Astrocyte of the cerebellum (primary cell): ENCODE results near the gene CHRNG.

Experiments used
- DNase-seq: peaks from one replicate; pipeline ENCODE4 v3.0.0-alpha.2; 2011; ENCODE audit warnings: low read depth
- H3K4me3 ChIP-seq: 2 replicates; pipeline ENCODE4 v1.5.1; 2011; ENCODE audit warnings: mild to moderate bottlenecking, low read depth, low read length, moderate library complexity
- CTCF ChIP-seq: IDR thresholded peaks from 2 replicates; pipeline ENCODE4 v1.5.1; 2012; ENCODE audit warnings: low read length, low read depth, moderate library complexity, mild to moderate bottlenecking; ENCODE audit errors: missing control alignments
- in situ Hi-C: cut with HindIII; loops from 2 replicates; pipeline ENCODE4 v1.10.0; 2017; ENCODE audit warnings: low sequenced_read_pairs

Gene CHRNG

GRCh38 chr2:232501331-232501771, 38.1 kb upstream of the CHRNG start:
- DNase-seq, result no peak
- in situ Hi-C loops, result no loop called here
- H3K4me3 ChIP-seq, result no peak overlapping the region
- TF ChIP-seq CTCF, result no peak

- TF ChIP-seq CTCF, result no peak
- no peak for DNase-seq
- H3K4me3 ChIP-seq, result no peak overlapping the region
- in situ Hi-C loops, result no loop called here
These were observed 37.6 kb upstream of the CHRNG start for GRCh38 chr2:232501794-232502390.

GRCh38 chr2:232502511-232502910, 37.0 kb upstream of the CHRNG start:
- in situ Hi-C loops, result no loop called here
- H3K4me3 ChIP-seq, result no peak overlapping the region
- no peak for DNase-seq
- TF ChIP-seq CTCF, result no peak

GRCh38 chr2:232502911-232503808, 36.3 kb upstream of the CHRNG start:
- no peak for TF ChIP-seq CTCF
- in situ Hi-C loops, result no loop called here
- no peak for DNase-seq
- peak overlapping the region; percentile 3 for H3K4me3 ChIP-seq

- no peak overlapping the region for H3K4me3 ChIP-seq
- in situ Hi-C loops, result no loop called here
- TF ChIP-seq CTCF, result no peak
- no peak for DNase-seq
These were observed 35.6 kb upstream of the CHRNG start for GRCh38 chr2:232503809-232504323.

GRCh38 chr2:232504438-232504837, 35.1 kb upstream of the CHRNG start:
- H3K4me3 ChIP-seq, result no peak overlapping the region
- in situ Hi-C loops, result no loop called here
- DNase-seq, result no peak
- no peak for TF ChIP-seq CTCF
